IMR-90 (cell line): ENCODE data around the gene CD164L2. TPM values are rescaled to one million over a fixed set of nuclear protein-coding genes. Genes with fewer than 3 reads are reported as not detected.

ENCODE experiments used
- ATAC-seq: fragments of 200-7000 bp; cut with Tn5 transposase; 2 replicates; pipeline ENCODE4 v1.9.1; 2020; ENCODE audit warnings: low read depth, mild to moderate bottlenecking, moderate library complexity
- BruUV-seq: library from RNA; stranded (reverse); fragments of 400-500 nt; replicated peaks from 2 replicates; lab custom pipeline; 2021; lab: Mats Ljungman, UMichigan
- CTCF ChIA-PET: fragments of 300-600 bp; formaldehyde crosslinking; extraction: SDS; loops from one replicate; lab custom pipeline; 2021; ENCODE audit warnings: antibody characterized with exemption; lab: Yijun Ruan, JAX
- POLR2A ChIA-PET: fragments of 300-600 bp; sonication (Branson Sonifier 250); formaldehyde crosslinking; loops from one replicate; lab custom pipeline; 2022; ENCODE audit warnings: antibody characterized with exemption; ENCODE audit not compliant: unreplicated experiment; lab: Charles Lee
- DNase-seq: peaks from one replicate; pipeline ENCODE4 v3.0.0; 2013
- H2AFZ ChIP-seq: replicated peaks from 2 replicates; pipeline ENCODE3; 2013; ENCODE audit warnings: low read length, mild to moderate bottlenecking; ENCODE audit not compliant: poor library complexity
- H2AK5ac ChIP-seq: 2 replicates; pipeline ENCODE4 v1.6.1; 2013; ENCODE audit warnings: low read depth, low read length, inconsistent platforms
- H2AK9ac ChIP-seq: replicated peaks from 2 replicates; pipeline ENCODE3; 2013; ENCODE audit warnings: mild to moderate bottlenecking, low read depth, low read length, moderate library complexity; ENCODE audit not compliant: poor library complexity
- H2BK120ac ChIP-seq: 2 replicates; pipeline ENCODE4 v1.6.1; 2013; ENCODE audit warnings: low read depth, low read length, inconsistent platforms
- H2BK15ac ChIP-seq: 3 replicates; pipeline ENCODE4 v1.6.1; 2013; ENCODE audit warnings: low read depth, low read length, inconsistent platforms
- H2BK20ac ChIP-seq: 2 replicates; pipeline ENCODE4 v1.6.1; 2013; ENCODE audit warnings: low read depth, mild to moderate bottlenecking, inconsistent platforms, low read length, moderate library complexity
- H2BK5ac ChIP-seq: 2 replicates; pipeline ENCODE4 v1.6.1; 2013; ENCODE audit warnings: mild to moderate bottlenecking, low read depth, low read length, inconsistent platforms; ENCODE audit not compliant: poor library complexity, severe bottlenecking
- H3K14ac ChIP-seq: replicated peaks from 2 replicates; pipeline ENCODE4 v1.6.1; 2013; ENCODE audit warnings: low read depth, low read length, inconsistent platforms
- H3K18ac ChIP-seq: 2 replicates; pipeline ENCODE4 v1.6.1; 2013; ENCODE audit warnings: low read depth, low read length, control low read depth
- H3K23ac ChIP-seq: 2 replicates; pipeline ENCODE4 v1.6.1; 2013; ENCODE audit warnings: low read depth, low read length, inconsistent platforms
- H3K27ac ChIP-seq: 2 replicates; pipeline ENCODE4 v1.5.1; 2013; ENCODE audit warnings: mild to moderate bottlenecking, control low read depth, low read length; ENCODE audit not compliant: insufficient read depth
- H3K27me3 ChIP-seq: 2 replicates; pipeline ENCODE4 v1.6.1; 2013; ENCODE audit warnings: low read length; ENCODE audit not compliant: control insufficient read depth, insufficient read depth
- H3K36me3 ChIP-seq: 2 replicates; pipeline ENCODE4 v1.6.1; 2013; ENCODE audit warnings: low read length, mixed read lengths; ENCODE audit not compliant: control insufficient read depth, insufficient read depth
- H3K4ac ChIP-seq: 2 replicates; pipeline ENCODE4 v1.6.1; 2013; ENCODE audit warnings: low read depth, low read length, inconsistent platforms
- H3K4me1 ChIP-seq: 2 replicates; pipeline ENCODE4 v1.6.1; 2013; ENCODE audit warnings: low read length, mixed read lengths; ENCODE audit not compliant: control insufficient read depth, insufficient read depth
- H3K4me2 ChIP-seq: 2 replicates; pipeline ENCODE4 v1.6.1; 2013; ENCODE audit warnings: low read depth, mild to moderate bottlenecking, control low read depth, low read length, moderate library complexity
- H3K4me3 ChIP-seq: 2 replicates; pipeline ENCODE4 v1.5.1; 2013; ENCODE audit warnings: low read depth, mild to moderate bottlenecking, control low read depth, low read length, moderate library complexity; ENCODE audit not compliant: insufficient read depth
- H3K56ac ChIP-seq: 2 replicates; pipeline ENCODE4 v1.6.1; 2013; ENCODE audit warnings: low read length, inconsistent platforms; ENCODE audit not compliant: insufficient read depth; ENCODE audit errors: extremely low read depth
- H3K79me1 ChIP-seq, 2 experiments: 2 replicates each; pipeline ENCODE4 v1.6.1; 2013; ENCODE audit warnings: low read length in 2 of 2, inconsistent platforms in 1 of 2, low read depth in 1 of 2
- H3K9ac ChIP-seq: 2 replicates; pipeline ENCODE4 v1.6.1; 2013; ENCODE audit warnings: low read depth, low read length, control low read depth
- H3K9me1 ChIP-seq: 2 replicates; pipeline ENCODE4 v1.6.1; 2013; ENCODE audit warnings: low read length, inconsistent platforms; ENCODE audit not compliant: insufficient read depth
- H3K9me3 ChIP-seq: 2 replicates; pipeline ENCODE4 v1.6.1; 2013; ENCODE audit warnings: low read length; ENCODE audit not compliant: control insufficient read depth, insufficient read depth
- H4K20me1 ChIP-seq: 2 replicates; pipeline ENCODE4 v1.6.1; 2013; ENCODE audit warnings: low read length, inconsistent platforms; ENCODE audit not compliant: insufficient read depth
- H4K5ac ChIP-seq: 2 replicates; pipeline ENCODE4 v1.6.1; 2013; ENCODE audit warnings: mild to moderate bottlenecking, low read depth, low read length, control low read depth
- H4K8ac ChIP-seq, 2 experiments: 2 replicates each; pipeline ENCODE4 v1.6.1; 2013; ENCODE audit warnings: low read depth in 2 of 2, low read length in 2 of 2, control low read depth in 1 of 2, inconsistent platforms in 1 of 2
- H4K91ac ChIP-seq: 2 replicates; pipeline ENCODE4 v1.6.1; 2013; ENCODE audit warnings: low read depth, low read length, inconsistent platforms; ENCODE audit not compliant: insufficient read depth
- BHLHE40 ChIP-seq: fragments of 150-350 bp; IDR thresholded peaks from 2 replicates; pipeline ENCODE4 v1.6.1; 2016; ENCODE audit warnings: mild to moderate bottlenecking, low read depth, low read length
- CEBPB ChIP-seq: IDR thresholded peaks from 2 replicates; pipeline ENCODE4 v1.6.1; 2012; ENCODE audit warnings: low read depth, low read length, improper control_type of control experiment
- FOS ChIP-seq: fragments of 150-350 bp; IDR thresholded peaks from 2 replicates; pipeline ENCODE4 v1.6.1; 2016; ENCODE audit warnings: low read depth, low read length
- MAFK ChIP-seq: IDR thresholded peaks from 2 replicates; pipeline ENCODE4 v1.6.1; 2012; ENCODE audit warnings: low read depth, low read length, improper control_type of control experiment
- MXI1 ChIP-seq: IDR thresholded peaks from 2 replicates; pipeline ENCODE4 v1.6.1; 2012; ENCODE audit warnings: low read depth, mild to moderate bottlenecking, low read length, moderate library complexity, borderline replicate concordance
- POLR2A ChIP-seq: IDR thresholded peaks from 2 replicates; pipeline ENCODE4 v1.6.1; 2012; ENCODE audit warnings: mild to moderate bottlenecking, low read depth, low read length
- RAD21 ChIP-seq: IDR thresholded peaks from 2 replicates; pipeline ENCODE4 v1.6.1; 2012; ENCODE audit warnings: low read length, improper control_type of control experiment
- SMC3 ChIP-seq: fragments of 150-350 bp; IDR thresholded peaks from 2 replicates; pipeline ENCODE4 v1.6.1; 2016; ENCODE audit warnings: low read depth, mild to moderate bottlenecking, antibody characterized with exemption, low read length, moderate library complexity
- WGBS, 2 experiments: methylation state at CpG; one replicate each; pipeline versions ENCODE4 v1.1.5 to v1.1.7; 2013; ENCODE audit warnings: missing lambda C conversion rate in 2 of 2; ENCODE audit not compliant: insufficient read length in 1 of 2; ENCODE audit errors: extremely low coverage in 2 of 2; 5-methylcytosine and 5-hydroxymethylcytosine counted together
- dilution Hi-C: fragments of 300-500 bp; cut with HindIII; formaldehyde crosslinking; loops from one replicate; pipeline ENCODE4 v1.14.3; 2018; ENCODE audit warnings: low sequenced_read_pairs; ENCODE audit not compliant: unreplicated experiment
- in situ Hi-C: fragments of 300-500 bp; cut with MboI; formaldehyde crosslinking; loops from 3 replicates; pipeline ENCODE4 v1.14.3; 2019; ENCODE audit warnings: low sequenced_read_pairs, inconsistent platforms, mixed read lengths
- intact Hi-C: fragments of 100-400 bp; cut with micrococcal nuclease; formaldehyde crosslinking; loops from 2 replicates; pipeline ENCODE4 v1.10.0; 2022
- polyA plus RNA-seq, 3 experiments: library from polyadenylated mRNA; depleted of rRNA; stranded (reverse); fragments of >200 nt; gene quantifications; 2 replicates each; pipeline ENCODE4 v1.2.3, GENCODE V29; 2012; ENCODE audit warnings: low replicate concordance in 1 of 3
- total RNA-seq: library from RNA; depleted of rRNA; stranded (reverse); fragments of >200 nt; gene quantifications from 2 replicates; pipeline ENCODE4 v1.2.3, GENCODE V29; 2012
- TF ChIP-seq, protein P1 (sequence below): conservative IDR thresholded peaks from 2 replicates; pipeline ENCODE4 v1.5.1; 2012; ENCODE audit warnings: mild to moderate bottlenecking, low read depth, low read length, improper control_type of control experiment
- TF ChIP-seq, protein P2 (sequence below): fragments of 150-350 bp; IDR thresholded peaks from 2 replicates; pipeline ENCODE4 v1.6.1; 2016; ENCODE audit warnings: low read depth, mild to moderate bottlenecking, low read length, moderate library complexity, borderline replicate concordance

The CD164L2 gene
- total and polyA plus RNA-seq, 2 of the 4 experiments (the other 2 are of a cell fraction): not detected

DNA sequence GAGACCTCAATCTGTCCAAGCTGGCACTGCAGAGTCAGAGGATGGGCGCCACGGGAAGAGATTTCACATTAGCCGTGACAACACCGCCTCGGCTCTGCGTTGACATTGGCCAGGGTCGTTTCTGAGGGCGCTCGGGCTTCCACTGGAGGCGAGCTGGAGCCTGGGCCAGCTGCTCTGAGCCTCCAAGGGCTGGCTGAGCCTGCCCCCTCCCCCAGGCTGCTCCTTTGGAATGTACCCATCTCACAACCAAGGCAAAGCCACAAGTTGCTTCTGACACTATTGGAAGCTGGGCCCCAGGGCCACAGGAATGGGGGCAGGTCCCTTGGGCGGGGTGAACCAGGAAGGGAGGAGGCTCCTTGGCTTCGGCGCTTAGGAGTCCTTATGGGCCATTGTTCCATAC, 21.9 kb upstream of the CD164L2 start:
- H3K4me3 ChIP-seq: no peak overlapping the region
- peak; percentile 30 for DNase-seq
- H3K23ac ChIP-seq: 0 out of 2 replicates have a peak overlapping the region, but pooled peaks have one; percentile 82
- H3K27ac ChIP-seq: no peak overlapping the region
- no peak overlapping the region for H4K91ac ChIP-seq
- H3K9me1 ChIP-seq: peaks cover 11% of the 10 kb centered on the region; the same call in 1 of the 2 replicates
- H2AFZ ChIP-seq: no peak overlapping the region
- no peak overlapping the region for H2BK15ac ChIP-seq
- no peak overlapping the region for H3K4me2 ChIP-seq
- no peaks in the 10 kb centered on the region for H3K27me3 ChIP-seq
- H4K5ac ChIP-seq: no peak overlapping the region
- H2AK9ac ChIP-seq: no peak overlapping the region
- no peak overlapping the region for H3K9ac ChIP-seq
- no peak overlapping the region for H2BK120ac ChIP-seq
- TF ChIP-seq, protein P1, sequence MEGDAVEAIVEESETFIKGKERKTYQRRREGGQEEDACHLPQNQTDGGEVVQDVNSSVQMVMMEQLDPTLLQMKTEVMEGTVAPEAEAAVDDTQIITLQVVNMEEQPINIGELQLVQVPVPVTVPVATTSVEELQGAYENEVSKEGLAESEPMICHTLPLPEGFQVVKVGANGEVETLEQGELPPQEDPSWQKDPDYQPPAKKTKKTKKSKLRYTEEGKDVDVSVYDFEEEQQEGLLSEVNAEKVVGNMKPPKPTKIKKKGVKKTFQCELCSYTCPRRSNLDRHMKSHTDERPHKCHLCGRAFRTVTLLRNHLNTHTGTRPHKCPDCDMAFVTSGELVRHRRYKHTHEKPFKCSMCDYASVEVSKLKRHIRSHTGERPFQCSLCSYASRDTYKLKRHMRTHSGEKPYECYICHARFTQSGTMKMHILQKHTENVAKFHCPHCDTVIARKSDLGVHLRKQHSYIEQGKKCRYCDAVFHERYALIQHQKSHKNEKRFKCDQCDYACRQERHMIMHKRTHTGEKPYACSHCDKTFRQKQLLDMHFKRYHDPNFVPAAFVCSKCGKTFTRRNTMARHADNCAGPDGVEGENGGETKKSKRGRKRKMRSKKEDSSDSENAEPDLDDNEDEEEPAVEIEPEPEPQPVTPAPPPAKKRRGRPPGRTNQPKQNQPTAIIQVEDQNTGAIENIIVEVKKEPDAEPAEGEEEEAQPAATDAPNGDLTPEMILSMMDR: no peak
- no peak for TF ChIP-seq MAFK
- TF ChIP-seq MXI1: no peak
- TF ChIP-seq, protein P2, sequence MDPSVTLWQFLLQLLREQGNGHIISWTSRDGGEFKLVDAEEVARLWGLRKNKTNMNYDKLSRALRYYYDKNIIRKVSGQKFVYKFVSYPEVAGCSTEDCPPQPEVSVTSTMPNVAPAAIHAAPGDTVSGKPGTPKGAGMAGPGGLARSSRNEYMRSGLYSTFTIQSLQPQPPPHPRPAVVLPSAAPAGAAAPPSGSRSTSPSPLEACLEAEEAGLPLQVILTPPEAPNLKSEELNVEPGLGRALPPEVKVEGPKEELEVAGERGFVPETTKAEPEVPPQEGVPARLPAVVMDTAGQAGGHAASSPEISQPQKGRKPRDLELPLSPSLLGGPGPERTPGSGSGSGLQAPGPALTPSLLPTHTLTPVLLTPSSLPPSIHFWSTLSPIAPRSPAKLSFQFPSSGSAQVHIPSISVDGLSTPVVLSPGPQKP: no peak
- no peak for TF ChIP-seq POLR2A
- no peak for TF ChIP-seq CEBPB
- TF ChIP-seq BHLHE40: no peak
- no peak for TF ChIP-seq SMC3
- TF ChIP-seq FOS: no peak
- TF ChIP-seq RAD21: no peak
- H2AK5ac ChIP-seq: peak overlapping the region; percentile 1; the same call in 1 of the 2 replicates
- no TSS peak for BruUV-seq
- ChIA-PET POLR2A (interaction anchor here (0.6 kb wide), 1 partner anchor 98 kb away, joined by 3 read pairs; no protein-coding TSS in a partner anchor), CTCF (interaction anchor here (0.6 to 1.3 kb wide), 3 partner anchors 12 to 104 kb away, joined by 3 to 4 read pairs (median 3); no protein-coding TSS in a partner anchor)
- peak overlapping the region; percentile 36; the same call in 1 of the 2 replicates for H3K14ac ChIP-seq
- peaks cover 17% of the 10 kb centered on the region for H3K4me1 ChIP-seq
- in situ Hi-C loops (no loop called here), dilution Hi-C loops (no loop called here), intact Hi-C loops (no loop called here)
- peaks cover 7 to 16% of the 10 kb centered on the region in 2 experiments; a peak in 1 of 4 replicates for H3K79me1 ChIP-seq
- peak; percentile 31 for ATAC-seq
- no peak overlapping the region for H3K18ac ChIP-seq
- 0 out of 2 replicates have a peak overlapping the region, but pooled peaks have one; percentile 20 for H2BK20ac ChIP-seq
- no peak overlapping the region for H4K8ac ChIP-seq
- peaks cover 12% of the 10 kb centered on the region; the same call in 1 of the 2 replicates for H4K20me1 ChIP-seq
- WGBS, 2 experiments: no CpG with 5 or more reads among the region's 13 CpGs
- no peak overlapping the region for H2BK5ac ChIP-seq
- no peaks in the 10 kb centered on the region for H3K9me3 ChIP-seq
- peaks cover 26% of the 10 kb centered on the region for H3K36me3 ChIP-seq
- H3K4ac ChIP-seq: 0 out of 2 replicates have a peak overlapping the region, but pooled peaks have one; percentile 60
- H3K56ac ChIP-seq: no peak overlapping the region
